ENCODE data around the gene ARHGEF19. TPM values are rescaled to one million over a fixed set of nuclear protein-coding genes. Genes with fewer than 3 reads are reported as not detected.

Gene ARHGEF19
- total and polyA plus RNA-seq, 10 of the 15 experiments (the other 5 are each of a cell fraction or from before 2014, with no cell fraction given): 0.15 to 2.9 (median 0.67) TPM; not detected in 1

DNA sequence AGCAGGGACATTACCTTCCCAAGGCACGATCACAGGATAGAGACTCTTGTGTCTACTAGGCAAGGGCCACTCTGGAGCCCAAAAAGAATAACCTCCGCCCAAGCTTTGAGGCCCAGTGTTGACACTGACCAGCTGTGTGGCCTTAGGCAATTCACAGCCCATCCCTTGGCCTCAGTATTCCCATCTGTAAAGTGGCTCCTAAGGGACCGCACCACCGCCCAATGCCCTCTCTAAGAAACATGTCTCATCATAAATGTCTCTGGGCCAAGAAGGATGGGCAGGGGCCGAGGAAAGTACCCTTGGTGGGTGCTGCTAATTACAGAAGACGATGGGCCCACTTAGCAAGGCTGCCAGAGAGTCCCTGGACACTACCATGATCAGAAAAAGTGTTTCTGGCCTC, 628 bp downstream of the ARHGEF19 start (continued):
- TF ChIP-seq, protein P1, sequence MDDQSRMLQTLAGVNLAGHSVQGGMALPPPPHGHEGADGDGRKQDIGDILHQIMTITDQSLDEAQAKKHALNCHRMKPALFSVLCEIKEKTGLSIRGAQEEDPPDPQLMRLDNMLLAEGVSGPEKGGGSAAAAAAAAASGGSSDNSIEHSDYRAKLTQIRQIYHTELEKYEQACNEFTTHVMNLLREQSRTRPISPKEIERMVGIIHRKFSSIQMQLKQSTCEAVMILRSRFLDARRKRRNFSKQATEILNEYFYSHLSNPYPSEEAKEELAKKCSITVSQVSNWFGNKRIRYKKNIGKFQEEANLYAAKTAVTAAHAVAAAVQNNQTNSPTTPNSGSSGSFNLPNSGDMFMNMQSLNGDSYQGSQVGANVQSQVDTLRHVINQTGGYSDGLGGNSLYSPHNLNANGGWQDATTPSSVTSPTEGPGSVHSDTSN (IDR thresholded peaks at IDR 0.05; ENCODE audit: insufficient replicate concordance, low read depth, low read length): no peak
- TF ChIP-seq PAX8 (IDR thresholded peaks at IDR 0.05): no peak
- TF ChIP-seq, protein P2, sequence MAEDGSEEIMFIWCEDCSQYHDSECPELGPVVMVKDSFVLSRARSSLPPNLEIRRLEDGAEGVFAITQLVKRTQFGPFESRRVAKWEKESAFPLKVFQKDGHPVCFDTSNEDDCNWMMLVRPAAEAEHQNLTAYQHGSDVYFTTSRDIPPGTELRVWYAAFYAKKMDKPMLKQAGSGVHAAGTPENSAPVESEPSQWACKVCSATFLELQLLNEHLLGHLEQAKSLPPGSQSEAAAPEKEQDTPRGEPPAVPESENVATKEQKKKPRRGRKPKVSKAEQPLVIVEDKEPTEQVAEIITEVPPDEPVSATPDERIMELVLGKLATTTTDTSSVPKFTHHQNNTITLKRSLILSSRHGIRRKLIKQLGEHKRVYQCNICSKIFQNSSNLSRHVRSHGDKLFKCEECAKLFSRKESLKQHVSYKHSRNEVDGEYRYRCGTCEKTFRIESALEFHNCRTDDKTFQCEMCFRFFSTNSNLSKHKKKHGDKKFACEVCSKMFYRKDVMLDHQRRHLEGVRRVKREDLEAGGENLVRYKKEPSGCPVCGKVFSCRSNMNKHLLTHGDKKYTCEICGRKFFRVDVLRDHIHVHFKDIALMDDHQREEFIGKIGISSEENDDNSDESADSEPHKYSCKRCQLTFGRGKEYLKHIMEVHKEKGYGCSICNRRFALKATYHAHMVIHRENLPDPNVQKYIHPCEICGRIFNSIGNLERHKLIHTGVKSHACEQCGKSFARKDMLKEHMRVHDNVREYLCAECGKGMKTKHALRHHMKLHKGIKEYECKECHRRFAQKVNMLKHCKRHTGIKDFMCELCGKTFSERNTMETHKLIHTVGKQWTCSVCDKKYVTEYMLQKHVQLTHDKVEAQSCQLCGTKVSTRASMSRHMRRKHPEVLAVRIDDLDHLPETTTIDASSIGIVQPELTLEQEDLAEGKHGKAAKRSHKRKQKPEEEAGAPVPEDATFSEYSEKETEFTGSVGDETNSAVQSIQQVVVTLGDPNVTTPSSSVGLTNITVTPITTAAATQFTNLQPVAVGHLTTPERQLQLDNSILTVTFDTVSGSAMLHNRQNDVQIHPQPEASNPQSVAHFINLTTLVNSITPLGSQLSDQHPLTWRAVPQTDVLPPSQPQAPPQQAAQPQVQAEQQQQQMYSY (CRISPR knock-in tag; IDR thresholded peaks at IDR 0.05): no peak

DNA sequence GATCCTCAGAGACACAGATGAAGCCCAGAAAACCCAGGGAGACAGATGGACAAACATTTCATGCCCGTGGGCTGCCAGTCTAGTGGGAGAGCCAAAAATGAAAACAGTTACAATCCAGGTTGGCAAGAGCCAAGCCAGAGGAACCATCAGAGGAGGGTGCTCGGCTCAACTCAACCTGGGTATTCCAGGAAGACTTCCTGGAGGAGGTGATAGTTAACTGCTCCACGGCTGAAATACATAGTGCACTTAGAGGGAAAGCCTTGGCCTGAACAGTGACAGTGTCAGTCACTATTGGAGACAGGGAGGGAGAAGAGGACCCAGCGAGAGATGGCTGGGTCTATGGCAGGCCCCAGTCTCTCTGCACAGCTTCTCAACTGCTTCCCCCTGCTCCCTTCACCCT, 1.9 kb downstream of the ARHGEF19 start:
- RAD21 ChIA-PET (ENCODE audit: unreplicated experiment): no interaction called here
- TF ChIP-seq KAT2A (conservative IDR thresholded peaks at IDR 0.05; ENCODE audit: control insufficient read depth, low read depth, low read length) (no peak), POLR2A (IDR thresholded peaks at IDR 0.05; ENCODE audit: low read depth, low read length) (no peak)
- in situ Hi-C loops (cut with MboI) (no loop called here), intact Hi-C loops (cut with micrococcal nuclease; ENCODE audit: unreplicated experiment) (no loop called here)
- Histone ChIP-seq H3K4me2 (ENCODE audit: control insufficient read depth, insufficient read depth) (no peak overlapping the region), H3K27ac (ENCODE audit: control insufficient read depth, insufficient read depth) (no peak overlapping the region), H3K9me3 (replicated peaks; ENCODE audit: control insufficient read depth, insufficient read depth, low read length) (no peaks in the 10 kb centered on the region), H3K79me2 (ENCODE audit: control insufficient read depth, insufficient read depth, low read length) (no peaks in the 10 kb centered on the region), H3K27me3 (replicated peaks in 1 of 2; ENCODE audit: control insufficient read depth in 2 of 2, insufficient read depth in 2 of 2, low read length in 1 of 2) (no peaks in the 10 kb centered on the region; a peak in 1 of 4 replicates), H2AFZ (ENCODE audit: control insufficient read depth, low read depth, low read length) (no peak overlapping the region), H3K4me1 (ENCODE audit: control insufficient read depth, insufficient read depth, low read length) (peaks cover 4% of the 10 kb centered on the region; the same call in 1 of the 2 replicates), H3K9ac (ENCODE audit: control insufficient read depth, insufficient read depth, low read length) (no peak overlapping the region), H3K4me3 (no peak overlapping the region), H3K36me3 (ENCODE audit: control insufficient read depth in 2 of 2, insufficient read depth in 2 of 2, low read length in 1 of 2) (no peaks in the 10 kb centered on the region), H4K20me1 (ENCODE audit: control insufficient read depth, insufficient read depth) (no peaks in the 10 kb centered on the region)
- SMC1A ChIA-PET (ENCODE audit: uncharacterized antibody, unreplicated experiment): no interaction called here
- ATAC-seq (no peak), FAIRE-seq (no peak), DNase-seq (ENCODE audit: low read depth, low spot score) (no peak)
- POLR2A ChIA-PET: interaction anchor here (0.5 kb wide), 1 partner anchor 152 kb away, joined by 3 read pairs; no protein-coding TSS in a partner anchor
- CTCF ChIA-PET: no interaction called here
- 13% methylated on average over 4 of the region's 4 CpGs for WGBS (ENCODE audit: insufficient coverage, insufficient replicate concordance, low lambda C conversion rate, missing lambda C conversion rate)
- BruUV-seq (replicated peaks): no TSS peak

All from GM12878 (cell line).